DMS 273 treated with DMSO at 0.1 percent for 48 hours (cell line): ENCODE data around the gene HOXC10.

ENCODE experiments used
- DNase-seq: peaks from one replicate; lab custom pipeline; 2025; lab: John Stamatoyannopoulos, UW

HOXC10 gene

GRCh38 chr12:54029529-54030441 is 44.8 kb downstream of the HOXC10 start:
- DNase-seq = no peak

GRCh38 chr12:54030442-54030801 is 45.5 kb downstream of the HOXC10 start:
- DNase-seq = no peak

GRCh38 chr12:54030889-54031471 is 46.0 kb downstream of the HOXC10 start:
- no peak for DNase-seq

DNA sequence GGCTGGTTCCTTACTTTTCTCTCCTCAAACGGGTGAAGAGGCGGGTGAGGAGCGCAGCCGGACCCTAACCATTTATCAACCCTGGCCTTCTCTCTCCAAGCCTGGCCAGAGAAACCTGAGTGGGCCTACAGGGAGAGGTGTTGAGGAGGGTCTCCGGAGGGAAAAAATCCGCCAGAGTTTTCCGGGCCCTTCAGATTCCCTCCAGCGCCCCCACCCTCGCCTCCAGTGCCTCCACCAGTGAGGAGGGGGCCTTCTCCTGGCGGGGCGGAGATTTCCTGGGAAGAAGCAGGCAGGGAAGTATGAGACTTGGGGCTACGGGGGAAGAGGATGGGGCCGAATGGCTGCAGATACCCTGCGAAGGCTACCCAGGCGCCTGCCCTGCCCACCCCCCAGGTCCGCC is 46.5 kb downstream of the HOXC10 start:
- no peak for DNase-seq

GRCh38 chr12:54032086-54032619 is 47.2 kb downstream of the HOXC10 start:
- DNase-seq = no peak

DNA sequence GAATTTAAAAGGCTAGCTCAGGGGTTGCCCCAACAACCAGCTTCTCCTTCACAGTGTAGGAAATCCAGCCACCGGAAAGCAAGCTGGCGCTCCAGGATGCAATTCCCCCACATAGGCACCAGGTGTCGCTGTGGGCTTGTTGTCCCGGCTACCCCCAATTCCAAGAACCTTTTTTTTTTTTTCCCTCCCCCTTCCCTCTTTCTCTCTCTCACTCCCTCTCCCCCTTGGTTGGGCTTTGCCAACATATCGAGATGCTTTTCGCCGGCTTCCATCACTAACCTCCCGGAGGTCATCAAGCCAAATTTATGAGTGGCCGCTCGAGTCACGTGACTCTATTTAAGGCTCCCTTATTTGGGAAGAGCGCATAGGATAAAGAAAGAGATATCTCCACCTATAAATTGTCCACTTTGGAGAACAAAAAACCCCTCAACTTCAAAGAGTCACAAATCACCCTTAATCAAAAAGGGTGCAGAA is 47.7 kb downstream of the HOXC10 start, which contains the start of gene HOXC5:
TSS of gene HOXC5 (plus strand) at position 424 of the 474 bp plus-strand sequence. CDS start 73 bp downstream, outside the sequence.
- peak; percentile 52 for DNase-seq

- peak; percentile 10 for DNase-seq
These were observed 48.4 kb downstream of the HOXC10 start for GRCh38 chr12:54033106-54033979.

DNA sequence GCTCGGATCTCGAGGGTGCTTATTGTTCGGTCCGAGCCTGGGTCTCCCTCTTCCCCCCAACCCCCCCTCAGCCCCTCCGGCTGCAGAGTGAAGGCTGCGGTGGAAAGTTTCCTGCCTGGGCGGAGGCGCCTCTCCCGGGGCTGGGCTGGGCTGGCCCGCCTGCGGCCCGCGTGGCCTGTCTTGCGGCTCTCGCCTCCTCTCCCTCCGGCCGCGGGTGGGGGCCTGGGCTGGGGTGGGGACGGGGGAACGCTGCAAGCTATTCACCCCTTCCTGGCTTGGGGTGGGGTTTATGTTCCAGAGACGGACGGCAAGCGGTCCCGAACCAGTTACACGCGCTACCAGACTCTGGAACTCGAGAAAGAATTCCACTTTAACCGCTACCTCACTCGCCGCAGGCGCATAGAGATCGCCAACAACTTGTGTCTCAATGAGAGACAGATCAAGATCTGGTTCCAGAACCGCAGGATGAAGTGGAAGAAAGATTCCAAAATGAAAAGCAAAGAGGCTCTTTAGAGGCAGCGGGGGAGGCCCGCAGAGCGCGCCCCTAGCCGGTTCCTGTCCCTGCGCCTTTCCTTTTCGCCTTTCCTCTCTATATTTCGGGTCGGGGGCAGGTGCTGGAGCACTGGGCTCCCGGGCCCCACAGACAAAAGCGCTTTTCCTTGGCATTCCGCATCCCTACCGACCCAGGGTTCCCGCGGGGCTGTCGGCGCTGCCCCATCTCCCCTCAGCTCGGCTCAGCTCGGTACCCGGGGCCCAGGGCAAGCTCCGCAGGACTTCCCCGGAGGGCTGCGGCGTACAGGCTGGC is 49.2 kb downstream of the HOXC10 start:
- DNase-seq = no peak

- DNase-seq = no peak
These were observed 49.9 kb downstream of the HOXC10 start for GRCh38 chr12:54034785-54035310.

DNA sequence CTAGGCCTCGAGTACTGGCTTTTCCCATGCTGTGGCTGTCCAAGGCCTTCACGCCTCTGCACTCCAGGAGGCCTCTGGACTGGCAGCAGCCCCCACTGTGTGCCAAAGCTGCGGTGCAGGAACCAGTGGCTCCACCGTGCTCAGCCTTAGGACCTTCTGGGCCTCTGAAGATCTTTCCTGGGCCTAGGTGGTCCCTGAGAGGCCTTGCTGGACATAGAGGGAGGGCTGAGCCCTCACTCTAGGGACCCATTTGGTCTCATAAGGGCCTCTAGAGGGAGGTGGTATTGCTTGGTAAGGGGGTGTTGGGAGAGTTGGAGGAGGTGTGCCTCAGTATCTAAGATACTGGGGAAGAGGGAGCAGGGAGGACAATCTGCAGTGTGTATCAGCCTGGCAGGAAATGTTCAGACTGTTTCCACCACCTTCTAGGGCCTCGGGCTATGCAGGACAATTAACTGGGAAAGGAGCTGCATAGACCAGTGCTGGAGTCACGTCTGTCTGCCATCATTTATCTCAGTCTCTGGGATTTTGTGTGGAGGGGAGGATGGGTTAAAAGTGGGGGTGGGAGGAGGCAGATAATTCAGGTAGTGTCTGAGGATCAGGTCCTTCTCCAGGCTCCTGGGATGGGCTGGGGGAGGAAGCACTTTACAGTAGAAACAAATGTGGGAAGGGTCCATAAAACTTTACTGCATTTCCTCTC is 50.8 kb downstream of the HOXC10 start:
- no peak for DNase-seq

GRCh38 chr12:54036620-54037359 is 51.8 kb downstream of the HOXC10 start:
- no peak for DNase-seq

- no peak for DNase-seq
These were observed 52.7 kb downstream of the HOXC10 start for GRCh38 chr12:54037360-54038283.

GRCh38 chr12:54038284-54038870 is 53.4 kb downstream of the HOXC10 start:
- DNase-seq = no peak

DNA sequence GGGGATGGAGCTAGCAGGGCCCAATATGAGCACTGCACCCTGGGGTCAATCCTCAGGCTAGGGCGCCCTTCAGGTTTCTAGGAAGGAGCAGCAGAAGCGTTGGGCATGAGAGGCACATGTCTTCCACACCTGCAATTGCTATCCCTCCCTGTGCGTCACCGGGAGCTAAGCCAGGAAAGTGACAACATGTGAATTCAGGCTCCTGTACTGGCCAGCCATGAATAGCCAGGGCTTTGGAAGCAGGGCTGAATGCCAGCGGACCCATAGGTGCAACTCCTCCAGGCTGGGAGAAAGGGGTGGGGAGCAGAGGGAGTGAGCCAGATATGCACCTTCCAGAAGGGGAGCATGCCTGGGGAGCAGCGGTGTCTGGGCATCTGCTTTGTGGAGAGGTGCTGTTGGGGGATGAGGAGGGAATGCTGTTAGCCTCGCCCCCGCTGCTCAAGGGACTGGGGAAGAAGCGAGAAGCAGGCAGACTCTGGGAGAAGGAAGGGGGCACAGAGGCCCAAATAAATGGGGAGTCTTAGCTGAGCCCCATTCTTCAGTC is 54.0 kb downstream of the HOXC10 start:
- DNase-seq = no peak

GRCh38 chr12:54039417-54040147 is 54.6 kb downstream of the HOXC10 start:
- DNase-seq = no peak
